Mesenchymal stem cell (in vitro differentiated cells and primary cell): Measurements from ENCODE around the gene FAM78B.

Source experiments
- DNase-seq: peaks from one replicate; pipeline ENCODE4 v3.0.0-alpha.2; 2013
- H2AFZ ChIP-seq: one replicate; pipeline ENCODE4 v1.6.1; 2013; ENCODE audit warnings: low read depth, mild to moderate bottlenecking, control low read depth, inconsistent platforms, low read length, moderate library complexity
- H2AK5ac ChIP-seq: 2 replicates; pipeline ENCODE4 v1.6.1; 2013; ENCODE audit warnings: low read length, moderate library complexity, mild to moderate bottlenecking, inconsistent platforms; ENCODE audit not compliant: severe bottlenecking
- H2BK120ac ChIP-seq: one replicate; pipeline ENCODE4 v1.6.1; 2013; ENCODE audit warnings: low read depth, mild to moderate bottlenecking, inconsistent platforms, low read length, moderate library complexity
- H2BK12ac ChIP-seq, 2 experiments: one replicate each; pipeline ENCODE4 v1.6.1; 2013; ENCODE audit warnings: inconsistent platforms in 2 of 2, low read length in 2 of 2, mild to moderate bottlenecking in 2 of 2, moderate library complexity in 2 of 2, control low read depth in 1 of 2
- H2BK15ac ChIP-seq: one replicate; pipeline ENCODE4 v1.6.1; 2013; ENCODE audit warnings: mild to moderate bottlenecking, low read depth, inconsistent platforms; ENCODE audit not compliant: poor library complexity, severe bottlenecking
- H2BK5ac ChIP-seq: 2 replicates; pipeline ENCODE4 v1.6.1; 2013; ENCODE audit warnings: low read depth, mild to moderate bottlenecking, low read length, control low read depth, inconsistent platforms; ENCODE audit not compliant: poor library complexity, severe bottlenecking
- H3K14ac ChIP-seq, 2 experiments: one replicate each; pipeline ENCODE4 v1.6.1; 2013; ENCODE audit warnings: inconsistent platforms in 2 of 2, low read length in 2 of 2, control low read depth in 1 of 2, mild to moderate bottlenecking in 1 of 2, moderate library complexity in 1 of 2
- H3K18ac ChIP-seq, 2 experiments: one replicate each; pipeline ENCODE4 v1.6.1; 2013; ENCODE audit warnings: inconsistent platforms in 2 of 2, low read length in 2 of 2, control low read depth in 1 of 2, low read depth in 1 of 2, mild to moderate bottlenecking in 1 of 2
- H3K23ac ChIP-seq, 2 experiments: one replicate each; pipeline ENCODE4 v1.6.1; 2013; ENCODE audit warnings: inconsistent platforms in 2 of 2, low read length in 2 of 2, mild to moderate bottlenecking in 2 of 2, moderate library complexity in 2 of 2, control low read depth in 1 of 2
- H3K27ac ChIP-seq: 2 replicates; pipeline ENCODE4 v1.5.1; 2013; ENCODE audit warnings: mild to moderate bottlenecking, moderate library complexity, low read length, control low read depth, inconsistent platforms; ENCODE audit not compliant: poor library complexity, severe bottlenecking
- H3K27me3 ChIP-seq, 2 experiments: 2 replicates each; pipeline versions ENCODE4 v1.6.1 to v1.7.0; 2013; ENCODE audit warnings: low read length in 2 of 2, mild to moderate bottlenecking in 2 of 2, moderate library complexity in 2 of 2, control low read depth in 1 of 2, inconsistent platforms in 1 of 2; ENCODE audit not compliant: control insufficient read depth in 1 of 2, insufficient read depth in 1 of 2
- H3K36me3 ChIP-seq, 2 experiments: 2 replicates each; pipeline versions ENCODE4 v1.6.1 to v1.7.0; 2013; ENCODE audit warnings: low read length in 2 of 2, control low read depth in 1 of 2, inconsistent platforms in 1 of 2, low read depth in 1 of 2, mild to moderate bottlenecking in 1 of 2; ENCODE audit not compliant: insufficient read depth in 2 of 2, control insufficient read depth in 1 of 2
- H3K4ac ChIP-seq, 2 experiments: one replicate each; pipeline ENCODE4 v1.6.1; 2013; ENCODE audit warnings: inconsistent platforms in 2 of 2, low read length in 2 of 2, mild to moderate bottlenecking in 2 of 2, moderate library complexity in 2 of 2, control low read depth in 1 of 2, low read depth in 1 of 2
- H3K4me1 ChIP-seq: 2 replicates; pipeline ENCODE4 v1.6.1; 2013; ENCODE audit warnings: low read depth, low read length, control low read depth; ENCODE audit not compliant: control insufficient read depth, insufficient read depth
- H3K4me2 ChIP-seq: 2 replicates; pipeline ENCODE4 v1.6.1; 2013; ENCODE audit warnings: low read length, mild to moderate bottlenecking, inconsistent platforms; ENCODE audit not compliant: poor library complexity, severe bottlenecking
- H3K4me3 ChIP-seq, 2 experiments: 2 replicates each; pipeline versions ENCODE4 v1.5.1 to v1.7.0; 2013; ENCODE audit warnings: low read length in 2 of 2, mild to moderate bottlenecking in 2 of 2, control low read depth in 1 of 2, low read depth in 1 of 2; ENCODE audit not compliant: insufficient read depth in 1 of 2
- H3K79me1 ChIP-seq: replicated peaks from 2 replicates; pipeline ENCODE4 v1.6.1; 2013; ENCODE audit warnings: mild to moderate bottlenecking, control low read depth, low read length, inconsistent platforms; ENCODE audit not compliant: poor library complexity, severe bottlenecking
- H3K9ac ChIP-seq: 2 replicates; pipeline ENCODE4 v1.7.0; 2013; ENCODE audit warnings: mild to moderate bottlenecking, low read length, moderate library complexity
- H3K9me3 ChIP-seq: 2 replicates; pipeline ENCODE4 v1.7.0; 2013; ENCODE audit warnings: mild to moderate bottlenecking, low read length; ENCODE audit not compliant: control insufficient read depth
- H4K8ac ChIP-seq: one replicate; pipeline ENCODE4 v1.6.1; 2013; ENCODE audit warnings: inconsistent platforms, mild to moderate bottlenecking, low read length, moderate library complexity
- H4K91ac ChIP-seq: one replicate; pipeline ENCODE4 v1.6.1; 2013; ENCODE audit warnings: mild to moderate bottlenecking, low read length, inconsistent platforms
- WGBS: methylation state at CpG from one replicate; pipeline ENCODE4 v1.1.7; 2013; ENCODE audit warnings: mixed read lengths; 5-methylcytosine and 5-hydroxymethylcytosine counted together

The FAM78B gene

GRCh38 chr1:166114419-166114818 lies 52.4 kb downstream of the FAM78B start:
- H2AK5ac ChIP-seq: no peak overlapping the region
- H3K4me1 ChIP-seq: no peaks in the 10 kb centered on the region
- no peaks in the 10 kb centered on the region for H3K9me3 ChIP-seq
- no peak overlapping the region for H3K27ac ChIP-seq
- no peak overlapping the region for H3K4me3 ChIP-seq
- DNase-seq: no peak
- H3K36me3 ChIP-seq: no peaks in the 10 kb centered on the region
- no peak overlapping the region for H4K8ac ChIP-seq
- H3K4ac ChIP-seq: no peak overlapping the region
- H3K4me2 ChIP-seq: no peak overlapping the region
- no peak overlapping the region for H3K18ac ChIP-seq
- no peak overlapping the region for H3K23ac ChIP-seq
- H3K27me3 ChIP-seq: no peaks in the 10 kb centered on the region
- no CpG with 5 or more reads among the region's 1 CpG for WGBS
- no peaks in the 10 kb centered on the region for H3K79me1 ChIP-seq
- no peak overlapping the region for H2BK12ac ChIP-seq
- H4K91ac ChIP-seq: no peak overlapping the region
- no peak overlapping the region for H2AFZ ChIP-seq
- no peak overlapping the region for H2BK5ac ChIP-seq
- H2BK15ac ChIP-seq: no peak overlapping the region
- no peak overlapping the region for H2BK120ac ChIP-seq
- no peak overlapping the region for H3K9ac ChIP-seq
- H3K14ac ChIP-seq: no peak overlapping the region

- Histone ChIP-seq H3K4me3 (no peak overlapping the region), H2AK5ac (no peak overlapping the region), H2BK15ac (no peak overlapping the region), H3K36me3 (no peaks in the 10 kb centered on the region), H3K79me1 (no peaks in the 10 kb centered on the region), H3K27me3 (no peaks in the 10 kb centered on the region), H3K9me3 (no peaks in the 10 kb centered on the region), H3K14ac (no peak overlapping the region), H4K91ac (no peak overlapping the region), H2BK120ac (no peak overlapping the region), H2AFZ (no peak overlapping the region), H3K9ac (no peak overlapping the region), H3K4me1 (no peaks in the 10 kb centered on the region), H3K27ac (no peak overlapping the region), H2BK12ac (no peak overlapping the region), H2BK5ac (no peak overlapping the region), H3K4me2 (no peak overlapping the region), H3K4ac (no peak overlapping the region), H3K18ac (no peak overlapping the region), H4K8ac (no peak overlapping the region), H3K23ac (no peak overlapping the region)
- DNase-seq: no peak
- WGBS: 71% methylated on average over 1 of the region's 1 CpG
These were observed 53.2 kb downstream of the FAM78B start for GRCh38 chr1:166113630-166114029.

- Histone ChIP-seq H2BK5ac (no peak overlapping the region), H3K4me3 (no peak overlapping the region), H2BK12ac (no peak overlapping the region), H2BK15ac (no peak overlapping the region), H3K4me1 (no peaks in the 10 kb centered on the region), H3K9me3 (no peaks in the 10 kb centered on the region), H3K9ac (no peak overlapping the region), H4K91ac (no peak overlapping the region), H3K36me3 (no peaks in the 10 kb centered on the region), H3K27ac (no peak overlapping the region), H2AFZ (no peak overlapping the region), H2BK120ac (no peak overlapping the region), H4K8ac (no peak overlapping the region), H3K14ac (no peak overlapping the region), H3K27me3 (no peaks in the 10 kb centered on the region), H3K23ac (no peak overlapping the region), H3K79me1 (no peaks in the 10 kb centered on the region), H3K18ac (no peak overlapping the region), H3K4ac (no peak overlapping the region), H3K4me2 (no peak overlapping the region), H2AK5ac (no peak overlapping the region)
- no peak for DNase-seq
- WGBS: 57% methylated on average over 3 of the region's 3 CpGs
These were observed 53.8 kb downstream of the FAM78B start for GRCh38 chr1:166113031-166113430.

- 46% methylated on average over 1 of the region's 2 CpGs for WGBS
- DNase-seq: no peak
These were observed 54.4 kb downstream of the FAM78B start for GRCh38 chr1:166112425-166112824.

More at GRCh38 chr1:166112425-166112824, 54.4 kb downstream of the FAM78B start:
- no peaks in the 10 kb centered on the region for H3K36me3 ChIP-seq
- H3K79me1 ChIP-seq: no peaks in the 10 kb centered on the region
- no peak overlapping the region for H3K4me3 ChIP-seq
- H3K27me3 ChIP-seq: no peaks in the 10 kb centered on the region
- no peak overlapping the region for H4K91ac ChIP-seq
- H2AFZ ChIP-seq: no peak overlapping the region
- H2AK5ac ChIP-seq: no peak overlapping the region
- no peak overlapping the region for H2BK15ac ChIP-seq
- H3K4me1 ChIP-seq: no peaks in the 10 kb centered on the region
- no peak overlapping the region for H3K18ac ChIP-seq
- H3K9ac ChIP-seq: no peak overlapping the region
- H2BK120ac ChIP-seq: no peak overlapping the region
- H3K4me2 ChIP-seq: no peak overlapping the region
- H3K27ac ChIP-seq: no peak overlapping the region
- no peak overlapping the region for H2BK5ac ChIP-seq
- no peak overlapping the region for H2BK12ac ChIP-seq
- no peaks in the 10 kb centered on the region for H3K9me3 ChIP-seq
- H3K4ac ChIP-seq: no peak overlapping the region
- H4K8ac ChIP-seq: no peak overlapping the region
- H3K23ac ChIP-seq: no peak overlapping the region
- H3K14ac ChIP-seq: no peak overlapping the region
